ENCODE data around the gene CALML6.
A peak's percentile ranks its signal among the peaks of the same experiment; 100 is the strongest.

CALML6 gene

GRCh38 chr1:1960480-1961196 is 45.6 kb downstream of the CALML6 start:
- no peak overlapping the region for H3K4me2 ChIP-seq (ENCODE audit: low read length)
- no peaks in the 10 kb centered on the region for H3K79me1 ChIP-seq (ENCODE audit: low read length)
- H3K14ac ChIP-seq (ENCODE audit: low read length): no peak overlapping the region
- no peak overlapping the region for H3K9ac ChIP-seq (ENCODE audit: low read length)
- H3K36me3 ChIP-seq (ENCODE audit: control insufficient read depth in 1 of 2, insufficient read depth in 2 of 2, low read length in 2 of 2): no peaks in the 10 kb centered on the region
- H3K4ac ChIP-seq (ENCODE audit: low read depth, low read length): no peak overlapping the region
- no peak overlapping the region for H2BK120ac ChIP-seq (ENCODE audit: insufficient read depth, low read length, poor library complexity)
- H4K12ac ChIP-seq (ENCODE audit: low read depth, low read length): no peak overlapping the region
- no peaks in the 10 kb centered on the region for H3K79me2 ChIP-seq (ENCODE audit: control insufficient read depth, insufficient read depth, low read length, poor library complexity)
- H2AK5ac ChIP-seq (ENCODE audit: low read length): no peak overlapping the region
- DNase-seq: peak in 1 of 2 donors; percentile 15
- no peak overlapping the region for H3K27ac ChIP-seq (ENCODE audit: low read depth, low read length)
- H4K8ac ChIP-seq (ENCODE audit: low read depth, low read length): no peak overlapping the region
- H3K9me3 ChIP-seq (ENCODE audit: insufficient read depth, low read depth, low read length): no peaks in the 10 kb centered on the region
- no peak overlapping the region for H3K4me3 ChIP-seq (ENCODE audit: low read depth, low read length)
- H2BK12ac ChIP-seq (ENCODE audit: low read length): no peak overlapping the region
- no peaks in the 10 kb centered on the region for H3K27me3 ChIP-seq (ENCODE audit: insufficient read depth, low read length)
- H2AFZ ChIP-seq (ENCODE audit: insufficient read depth, low read length, poor library complexity): no peak overlapping the region
- no peak overlapping the region for H2BK5ac ChIP-seq (ENCODE audit: low read depth, low read length, poor library complexity)
- no peak overlapping the region for H3K23ac ChIP-seq (ENCODE audit: low read length)
- H4K91ac ChIP-seq (ENCODE audit: low read depth, low read length): no peak overlapping the region
- no peak overlapping the region for H3K18ac ChIP-seq (ENCODE audit: low read length)
- H3K4me1 ChIP-seq (ENCODE audit: control insufficient read depth in 1 of 2, insufficient read depth in 2 of 2, low read length in 2 of 2): peaks cover 0 to 2% of the 10 kb centered on the region in 2 experiments
- WGBS (ENCODE audit: extremely low coverage, insufficient coverage, insufficient read length): no CpG with 5 or more reads among the region's 17 CpGs

GRCh38 chr1:1962752-1963151 is 47.7 kb downstream of the CALML6 start:
- WGBS (ENCODE audit: extremely low coverage, insufficient coverage, insufficient read length): no CpG with 5 or more reads among the region's 2 CpGs
- no peak overlapping the region for H2AK5ac ChIP-seq (ENCODE audit: low read length)
- no peak overlapping the region for H3K4me3 ChIP-seq (ENCODE audit: low read depth, low read length)
- no peaks in the 10 kb centered on the region for H3K79me1 ChIP-seq (ENCODE audit: low read length)
- H3K36me3 ChIP-seq (ENCODE audit: control insufficient read depth in 1 of 2, insufficient read depth in 2 of 2, low read length in 2 of 2): no peaks in the 10 kb centered on the region
- H3K9me3 ChIP-seq (ENCODE audit: insufficient read depth, low read depth, low read length): no peaks in the 10 kb centered on the region
- H3K9ac ChIP-seq (ENCODE audit: low read length): no peak overlapping the region
- H3K4ac ChIP-seq (ENCODE audit: low read depth, low read length): no peak overlapping the region
- no peak overlapping the region for H2BK12ac ChIP-seq (ENCODE audit: low read length)
- H3K27ac ChIP-seq (ENCODE audit: low read depth, low read length): no peak overlapping the region
- DNase-seq: no peak
- H4K91ac ChIP-seq (ENCODE audit: low read depth, low read length): no peak overlapping the region
- H4K8ac ChIP-seq (ENCODE audit: low read depth, low read length): no peak overlapping the region
- H3K18ac ChIP-seq (ENCODE audit: low read length): no peak overlapping the region
- no peaks in the 10 kb centered on the region for H3K27me3 ChIP-seq (ENCODE audit: insufficient read depth, low read length)
- H3K4me1 ChIP-seq (ENCODE audit: control insufficient read depth in 1 of 2, insufficient read depth in 2 of 2, low read length in 2 of 2): peaks cover 0 to 2% of the 10 kb centered on the region in 2 experiments
- no peak overlapping the region for H3K4me2 ChIP-seq (ENCODE audit: low read length)
- no peak overlapping the region for H3K14ac ChIP-seq (ENCODE audit: low read length)
- H3K79me2 ChIP-seq (ENCODE audit: control insufficient read depth, insufficient read depth, low read length, poor library complexity): no peaks in the 10 kb centered on the region
- no peak overlapping the region for H2BK5ac ChIP-seq (ENCODE audit: low read depth, low read length, poor library complexity)
- no peak overlapping the region for H4K12ac ChIP-seq (ENCODE audit: low read depth, low read length)
- H2AFZ ChIP-seq (ENCODE audit: insufficient read depth, low read length, poor library complexity): no peak overlapping the region
- H2BK120ac ChIP-seq (ENCODE audit: insufficient read depth, low read length, poor library complexity): no peak overlapping the region
- H3K23ac ChIP-seq (ENCODE audit: low read length): no peak overlapping the region

- H3K4me2 ChIP-seq (ENCODE audit: low read length): no peak overlapping the region
- no peaks in the 10 kb centered on the region for H3K79me2 ChIP-seq (ENCODE audit: control insufficient read depth, insufficient read depth, low read length, poor library complexity)
- no peak overlapping the region for H2BK5ac ChIP-seq (ENCODE audit: low read depth, low read length, poor library complexity)
- no peak overlapping the region for H3K4ac ChIP-seq (ENCODE audit: low read depth, low read length)
- no peak overlapping the region for H4K91ac ChIP-seq (ENCODE audit: low read depth, low read length)
- no peak overlapping the region for H2BK120ac ChIP-seq (ENCODE audit: insufficient read depth, low read length, poor library complexity)
- no peaks in the 10 kb centered on the region for H3K79me1 ChIP-seq (ENCODE audit: low read length)
- H3K36me3 ChIP-seq (ENCODE audit: control insufficient read depth in 1 of 2, insufficient read depth in 2 of 2, low read length in 2 of 2): no peaks in the 10 kb centered on the region
- WGBS (ENCODE audit: extremely low coverage, insufficient coverage, insufficient read length): no CpG with 5 or more reads among the region's 17 CpGs
- no peak overlapping the region for H2AK5ac ChIP-seq (ENCODE audit: low read length)
- H3K9me3 ChIP-seq (ENCODE audit: insufficient read depth, low read depth, low read length): no peaks in the 10 kb centered on the region
- no peak overlapping the region for H2BK12ac ChIP-seq (ENCODE audit: low read length)
- no peak for DNase-seq
- no peak overlapping the region for H2AFZ ChIP-seq (ENCODE audit: insufficient read depth, low read length, poor library complexity)
- no peak overlapping the region for H3K23ac ChIP-seq (ENCODE audit: low read length)
- peaks cover 0 to 2% of the 10 kb centered on the region in 2 experiments for H3K4me1 ChIP-seq (ENCODE audit: control insufficient read depth in 1 of 2, insufficient read depth in 2 of 2, low read length in 2 of 2)
- H3K18ac ChIP-seq (ENCODE audit: low read length): no peak overlapping the region
- no peak overlapping the region for H3K4me3 ChIP-seq (ENCODE audit: low read depth, low read length)
- no peak overlapping the region for H3K14ac ChIP-seq (ENCODE audit: low read length)
- no peak overlapping the region for H4K12ac ChIP-seq (ENCODE audit: low read depth, low read length)
- H3K27me3 ChIP-seq (ENCODE audit: insufficient read depth, low read length): no peaks in the 10 kb centered on the region
- H3K9ac ChIP-seq (ENCODE audit: low read length): no peak overlapping the region
- no peak overlapping the region for H3K27ac ChIP-seq (ENCODE audit: low read depth, low read length)
- H4K8ac ChIP-seq (ENCODE audit: low read depth, low read length): no peak overlapping the region
Observed at GRCh38 chr1:1963570-1963969, 48.5 kb downstream of the CALML6 start.

DNA sequence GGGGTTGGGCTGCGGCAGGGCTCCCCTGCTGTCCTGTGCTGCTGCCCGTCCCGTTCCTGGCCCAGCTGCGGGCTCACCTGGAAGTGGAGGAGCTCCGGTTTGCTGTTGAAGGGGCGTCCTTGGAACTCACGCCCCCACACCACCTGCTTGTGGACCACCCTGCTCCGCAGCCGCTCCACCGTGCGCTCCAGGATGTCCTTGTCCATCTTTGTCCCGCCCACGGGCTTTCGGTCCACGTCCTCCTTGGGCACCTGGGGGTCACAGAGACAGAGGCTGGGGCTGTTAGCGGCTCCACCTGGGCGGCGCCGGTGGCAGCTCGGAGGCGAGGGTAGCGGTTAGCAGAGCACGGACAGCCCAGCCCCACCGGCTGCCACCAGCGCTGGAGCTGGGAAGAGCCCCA is 49.8 kb downstream of the CALML6 start:
- no peaks in the 10 kb centered on the region for H3K36me3 ChIP-seq (ENCODE audit: control insufficient read depth in 1 of 2, insufficient read depth in 2 of 2, low read length in 2 of 2)
- H3K4ac ChIP-seq (ENCODE audit: low read depth, low read length): no peak overlapping the region
- no peak overlapping the region for H3K27ac ChIP-seq (ENCODE audit: low read depth, low read length)
- no peak overlapping the region for H4K91ac ChIP-seq (ENCODE audit: low read depth, low read length)
- no peak overlapping the region for H3K23ac ChIP-seq (ENCODE audit: low read length)
- H3K4me2 ChIP-seq (ENCODE audit: low read length): no peak overlapping the region
- H2AFZ ChIP-seq (ENCODE audit: insufficient read depth, low read length, poor library complexity): no peak overlapping the region
- H2BK12ac ChIP-seq (ENCODE audit: low read length): no peak overlapping the region
- no CpG with 5 or more reads among the region's 25 CpGs for WGBS (ENCODE audit: extremely low coverage, insufficient coverage, insufficient read length)
- H3K79me1 ChIP-seq (ENCODE audit: low read length): no peaks in the 10 kb centered on the region
- H3K9ac ChIP-seq (ENCODE audit: low read length): no peak overlapping the region
- H2AK5ac ChIP-seq (ENCODE audit: low read length): no peak overlapping the region
- H3K4me3 ChIP-seq (ENCODE audit: low read depth, low read length): no peak overlapping the region
- H3K79me2 ChIP-seq (ENCODE audit: control insufficient read depth, insufficient read depth, low read length, poor library complexity): no peaks in the 10 kb centered on the region
- no peak overlapping the region for H4K12ac ChIP-seq (ENCODE audit: low read depth, low read length)
- no peak overlapping the region for H2BK5ac ChIP-seq (ENCODE audit: low read depth, low read length, poor library complexity)
- H2BK120ac ChIP-seq (ENCODE audit: insufficient read depth, low read length, poor library complexity): no peak overlapping the region
- DNase-seq: no peak
- H3K14ac ChIP-seq (ENCODE audit: low read length): no peak overlapping the region
- H4K8ac ChIP-seq (ENCODE audit: low read depth, low read length): no peak overlapping the region
- no peak overlapping the region for H3K18ac ChIP-seq (ENCODE audit: low read length)
- no peaks in the 10 kb centered on the region for H3K27me3 ChIP-seq (ENCODE audit: insufficient read depth, low read length)
- no peaks in the 10 kb centered on the region for H3K9me3 ChIP-seq (ENCODE audit: insufficient read depth, low read depth, low read length)
- peaks cover 0 to 1% of the 10 kb centered on the region in 2 experiments for H3K4me1 ChIP-seq (ENCODE audit: control insufficient read depth in 1 of 2, insufficient read depth in 2 of 2, low read length in 2 of 2)

All from trophoblast cell (in vitro differentiated cells and primary cell).